ENCODE measurements around the gene PLEKHH2.

- TF ChIP-seq CTCF (IDR thresholded peaks at IDR 0.05) (peak in 3 of 7 experiments; percentile 5 to 16 (median 10)), POLR2A (IDR thresholded peaks at IDR 0.05) (no peak)
Observed at GRCh38 chr2:43798300-43798699, 161.2 kb downstream of the PLEKHH2 start.

Measured in body of pancreas (tissue), 4 donors.